HG03565 (cell line): Measurements from ENCODE around the gene GTF2H4.
"Not testable (repeated sequence)": the region's sequence is repeated elsewhere in the genome, so short reads cannot be mapped to it uniquely, and the experiment has no call there.

Source experiments
- ATAC-seq: cut with Tn5 transposase; IDR thresholded peaks from one replicate; pipeline ENCODE4 v1.9.1; 2021; ENCODE audit warnings: mild to moderate bottlenecking, moderate library complexity; ENCODE audit not compliant: unreplicated experiment

The GTF2H4 gene

GRCh38 chr6:30893666-30894065, 14.3 kb upstream of the GTF2H4 start:
- ATAC-seq, result no peak

GRCh38 chr6:30894381-30894780, 13.6 kb upstream of the GTF2H4 start:
- ATAC-seq, result no peak

GRCh38 chr6:30894935-30895334, 13.1 kb upstream of the GTF2H4 start:
- ATAC-seq, result no peak

- ATAC-seq, result no peak
Measured at GRCh38 chr6:30895343-30895742, 12.7 kb upstream of the GTF2H4 start.

- ATAC-seq, result no peak
Measured at GRCh38 chr6:30896541-30896940, 11.5 kb upstream of the GTF2H4 start.

GRCh38 chr6:30897882-30898281, 10.1 kb upstream of the GTF2H4 start:
- ATAC-seq, result no peak

GRCh38 chr6:30898750-30899360, 9.2 kb upstream of the GTF2H4 start:
- no peak for ATAC-seq

GRCh38 chr6:30900863-30901417, 7.1 kb upstream of the GTF2H4 start:
- ATAC-seq, result no peak

- ATAC-seq, result no peak
Measured at GRCh38 chr6:30901436-30901835, 6.6 kb upstream of the GTF2H4 start.

- ATAC-seq, result not testable (repeated sequence)
Measured at GRCh38 chr6:30902196-30902595, 5.8 kb upstream of the GTF2H4 start.

GRCh38 chr6:30902709-30903108, 5.3 kb upstream of the GTF2H4 start:
- ATAC-seq, result no peak

- ATAC-seq, result no peak
Measured at GRCh38 chr6:30903236-30903635, 4.8 kb upstream of the GTF2H4 start.

- not testable (repeated sequence) for ATAC-seq
Measured at GRCh38 chr6:30907290-30907757, 683 bp upstream of the GTF2H4 start.

- no peak for ATAC-seq
Measured at GRCh38 chr6:30908700-30909099, 693 bp downstream of the GTF2H4 start.

- ATAC-seq, result not testable (repeated sequence)
Measured at GRCh38 chr6:30910473-30910872, 2.5 kb downstream of the GTF2H4 start.

- no peak for ATAC-seq
Measured at GRCh38 chr6:30912746-30913520, 4.9 kb downstream of the GTF2H4 start.

GRCh38 chr6:30913721-30914075, 5.7 kb downstream of the GTF2H4 start:
- peak; percentile 10 for ATAC-seq

GRCh38 chr6:30914076-30914853, 6.3 kb downstream of the GTF2H4 start, which contains the start of gene VARS2:
Gene VARS2 (plus strand): TSS chr6:30914238. CDS start chr6:30914837, 599 bp downstream.
- ATAC-seq, result peak; percentile 85

GRCh38 chr6:30914854-30915590, 7.0 kb downstream of the GTF2H4 start:
- ATAC-seq, result no peak

GRCh38 chr6:30915591-30915946, 7.6 kb downstream of the GTF2H4 start:
- no peak for ATAC-seq

- ATAC-seq, result no peak
Measured at GRCh38 chr6:30917041-30917440, 9.0 kb downstream of the GTF2H4 start.
